ENCODE results near the gene LYPD6B. TPM values are rescaled to one million over a fixed set of nuclear protein-coding genes. Genes with fewer than 3 reads are reported as not detected.

The LYPD6B gene
- total RNA-seq, 1 experiment from 2014 or later, result 35.8 TPM

GRCh38 chr2:149136111-149136510, 97.6 kb downstream of the LYPD6B start:
- Histone ChIP-seq H3K9me3 (no peaks in the 10 kb centered on the region), H3K27me3 (replicated peaks; ENCODE audit: control insufficient read depth, insufficient read depth, low read length) (no peaks in the 10 kb centered on the region), H3K4me3 (ENCODE audit: low read depth, low read length) (no peak overlapping the region), H3K4me1 (no peaks in the 10 kb centered on the region), H3K36me3 (ENCODE audit: control insufficient read depth, insufficient read depth, low read length) (no peaks in the 10 kb centered on the region)
- peaks cover 10% of the 10 kb centered on the region for H3K36me3 Mint-ChIP-seq (ENCODE audit: insufficient read depth, unreplicated experiment)
- no peaks in the 10 kb centered on the region for H3K9me3 Mint-ChIP-seq (ENCODE audit: unreplicated experiment)
- H3K27me3 Mint-ChIP-seq (ENCODE audit: insufficient read depth, unreplicated experiment), result no peaks in the 10 kb centered on the region
- ChIA-PET POLR2A (no interaction called here), CTCF (no interaction called here)
- no TSS peak for BruUV-seq (replicated peaks)
- H3K4me3 Mint-ChIP-seq (ENCODE audit: unreplicated experiment), result no peak overlapping the region
- no peak overlapping the region for H3K27ac Mint-ChIP-seq (ENCODE audit: unreplicated experiment)
- intact Hi-C loops (cut with micrococcal nuclease; ENCODE audit: unreplicated experiment), result no loop called here
- no peak for DNase-seq
- no peak for TF ChIP-seq CTCF (IDR thresholded peaks at IDR 0.05; ENCODE audit: insufficient read depth in 1 of 2, low read depth in 1 of 2, low read length in 1 of 2, severe bottlenecking in 1 of 2, unreplicated experiment in 1 of 2)
- peaks cover 7% of the 10 kb centered on the region for H3K4me1 Mint-ChIP-seq (ENCODE audit: low read depth, unreplicated experiment)

GRCh38 chr2:149141046-149141445, 102.5 kb downstream of the LYPD6B start:
- no peaks in the 10 kb centered on the region for H3K27me3 ChIP-seq (replicated peaks; ENCODE audit: control insufficient read depth, insufficient read depth, low read length)
- CTCF ChIA-PET, result no interaction called here

GRCh38 chr2:149143734-149144133, 105.2 kb downstream of the LYPD6B start:
- Histone ChIP-seq H3K4me1 (0 out of 2 replicates have a peak, but pooled peaks cover 3% of the 10 kb centered on the region), H3K9me3 (no peaks in the 10 kb centered on the region), H3K27me3 (replicated peaks; ENCODE audit: control insufficient read depth, insufficient read depth, low read length) (no peaks in the 10 kb centered on the region), H3K36me3 (ENCODE audit: control insufficient read depth, insufficient read depth, low read length) (no peaks in the 10 kb centered on the region), H3K4me3 (ENCODE audit: low read depth, low read length) (no peak overlapping the region)
- H3K4me3 Mint-ChIP-seq (ENCODE audit: unreplicated experiment), result no peak overlapping the region
- H3K27me3 Mint-ChIP-seq (ENCODE audit: insufficient read depth, unreplicated experiment), result no peaks in the 10 kb centered on the region
- no peaks in the 10 kb centered on the region for H3K9me3 Mint-ChIP-seq (ENCODE audit: unreplicated experiment)
- DNase-seq, result no peak
- H3K36me3 Mint-ChIP-seq (ENCODE audit: insufficient read depth, unreplicated experiment), result peaks cover 13% of the 10 kb centered on the region
- no peak overlapping the region for H3K27ac Mint-ChIP-seq (ENCODE audit: unreplicated experiment)
- no TSS peak for BruUV-seq (replicated peaks)
- TF ChIP-seq CTCF (IDR thresholded peaks at IDR 0.05; ENCODE audit: insufficient read depth in 1 of 2, low read depth in 1 of 2, low read length in 1 of 2, severe bottlenecking in 1 of 2, unreplicated experiment in 1 of 2), result no peak
- ChIA-PET POLR2A (no interaction called here), CTCF (no interaction called here)
- intact Hi-C loops (cut with micrococcal nuclease; ENCODE audit: unreplicated experiment), result no loop called here
- H3K4me1 Mint-ChIP-seq (ENCODE audit: low read depth, unreplicated experiment), result peaks cover 4% of the 10 kb centered on the region

More at GRCh38 chr2:149141046-149141445, 102.5 kb downstream of the LYPD6B start:
- Mint-ChIP-seq H3K36me3 (ENCODE audit: insufficient read depth, unreplicated experiment) (peaks cover 13% of the 10 kb centered on the region), H3K4me3 (ENCODE audit: unreplicated experiment) (no peak overlapping the region), H3K9me3 (ENCODE audit: unreplicated experiment) (no peaks in the 10 kb centered on the region), H3K27me3 (ENCODE audit: insufficient read depth, unreplicated experiment) (no peaks in the 10 kb centered on the region), H3K4me1 (ENCODE audit: low read depth, unreplicated experiment) (no peaks in the 10 kb centered on the region), H3K27ac (ENCODE audit: unreplicated experiment) (no peak overlapping the region)
- H3K4me3 ChIP-seq (ENCODE audit: low read depth, low read length), result no peak overlapping the region
- no peaks in the 10 kb centered on the region for H3K4me1 ChIP-seq
- POLR2A ChIA-PET, result no interaction called here
- DNase-seq, result no peak
- no peaks in the 10 kb centered on the region for H3K9me3 ChIP-seq
- intact Hi-C loops (cut with micrococcal nuclease; ENCODE audit: unreplicated experiment), result no loop called here
- no peak for TF ChIP-seq CTCF (IDR thresholded peaks at IDR 0.05; ENCODE audit: insufficient read depth in 1 of 2, low read depth in 1 of 2, low read length in 1 of 2, severe bottlenecking in 1 of 2, unreplicated experiment in 1 of 2)
- no TSS peak for BruUV-seq (replicated peaks)
- no peaks in the 10 kb centered on the region for H3K36me3 ChIP-seq (ENCODE audit: control insufficient read depth, insufficient read depth, low read length)

Data from Caco-2 (cell line).